HepG2 (cell line): ENCODE measurements around the gene NPC2. TPM values are rescaled to one million over a fixed set of nuclear protein-coding genes. Genes with fewer than 3 reads are reported as not detected.

ENCODE experiments used
- ATAC-seq: fragments of 200-7000 bp; cut with Tn5 transposase; 3 replicates; pipeline ENCODE4 v1.9.1; 2020; ENCODE audit warnings: mild to moderate bottlenecking, moderate library complexity
- BruUV-seq: library from RNA; stranded (reverse); fragments of 400-500 nt; replicated peaks from 2 replicates; lab custom pipeline; 2021; lab: Mats Ljungman, UMichigan
- CTCF ChIA-PET: fragments of 300-600 bp; formaldehyde crosslinking; extraction: SDS; loops from one replicate; lab custom pipeline; 2021; ENCODE audit warnings: low total read pairs, inconsistent platforms, low intra/inter-chr PET ratio; lab: Yijun Ruan, JAX
- POLR2A ChIA-PET: fragments of 350-600 bp; sonication (Branson Sonifier 250); formaldehyde crosslinking; loops from one replicate; lab custom pipeline; 2020; ENCODE audit warnings: antibody characterized with exemption, inconsistent platforms; lab: Yijun Ruan, JAX
- DNase-seq: peaks from one replicate; pipeline ENCODE4 v3.0.0-alpha.2; 2015; ENCODE audit warnings: low spot score
- FAIRE-seq: peaks from 3 replicates; lab custom pipeline; 2011; peaks lifted over from hg19 to GRCh38; lab: Jason Lieb, UNC
- H2AFZ ChIP-seq: one replicate; pipeline ENCODE4 v1.6.1; 2011; ENCODE audit warnings: low read length, inconsistent platforms
- H3K27ac ChIP-seq: fragments of 300-600 bp; 3 replicates; pipeline ENCODE4 v1.8.0; 2011; ENCODE audit warnings: mixed run types, mild to moderate bottlenecking, mixed read lengths, low read length, inconsistent platforms; ENCODE audit not compliant: insufficient read depth; ENCODE audit errors: extremely low read length
- H3K27me3 ChIP-seq, 2 experiments: fragments of 200-600 bp in 1 of 2; 2 replicates in 1 of 2; 3 replicates in 1 of 2; pipeline versions ENCODE4 v1.6.0 to v1.8.0; 2011; ENCODE audit warnings: low read length in 2 of 2, mild to moderate bottlenecking in 2 of 2, moderate library complexity in 2 of 2, inconsistent platforms in 1 of 2; ENCODE audit not compliant: insufficient read depth in 2 of 2, control insufficient read depth in 1 of 2
- H3K36me3 ChIP-seq, 2 experiments: fragments of 200-600 bp in 1 of 2; replicated peaks in 1 of 2; 2 replicates in 1 of 2; 3 replicates in 1 of 2; pipeline versions ENCODE4 v1.5.1 to v1.8.0; 2011; ENCODE audit warnings: low read length in 2 of 2, inconsistent platforms in 1 of 2; ENCODE audit not compliant: insufficient read depth in 2 of 2, control insufficient read depth in 1 of 2
- H3K4me1 ChIP-seq: 2 replicates; pipeline ENCODE4 v1.5.1; 2012; ENCODE audit warnings: low read length, inconsistent platforms; ENCODE audit not compliant: insufficient read depth
- H3K4me2 ChIP-seq: 2 replicates; pipeline ENCODE4 v1.6.0; 2011; ENCODE audit warnings: low read depth, low read length, inconsistent platforms
- H3K4me3 ChIP-seq, 3 experiments: fragments of 200-600 bp in 1 of 3; sonication (generic), shearing (Covaris generic) in 1 of 3; replicated peaks in 1 of 3; 2 replicates each; pipeline ENCODE4 v1.5.1; 2011 to 2016; ENCODE audit warnings: low read length in 3 of 3, inconsistent platforms in 2 of 3, low read depth in 2 of 3, mild to moderate bottlenecking in 2 of 3, control low read depth in 1 of 3, mixed read lengths in 1 of 3; ENCODE audit not compliant: insufficient read depth in 1 of 3
- H3K79me2 ChIP-seq: one replicate; pipeline ENCODE4 v1.6.1; 2011; ENCODE audit warnings: low read length, inconsistent platforms; ENCODE audit not compliant: insufficient read depth
- H3K9ac ChIP-seq: 2 replicates; pipeline ENCODE4 v1.6.0; 2011; ENCODE audit warnings: mild to moderate bottlenecking, low read depth, low read length, inconsistent platforms; ENCODE audit not compliant: insufficient read depth
- H3K9me3 ChIP-seq: 2 replicates; pipeline ENCODE4 v1.5.1; 2012; ENCODE audit warnings: mild to moderate bottlenecking, low read length
- H4K20me1 ChIP-seq: 2 replicates; pipeline ENCODE4 v1.6.0; 2011; ENCODE audit warnings: inconsistent platforms, mild to moderate bottlenecking, low read length, moderate library complexity; ENCODE audit not compliant: insufficient read depth
- BORCS8-MEF2B ChIP-seq: sonication (generic); formaldehyde crosslinking; IDR thresholded peaks from 2 replicates; pipeline ENCODE4 v1.8.0; 2022; ENCODE audit warnings: mild to moderate bottlenecking, missing genetic modification reagents
- KDM2A ChIP-seq: sonication (generic); formaldehyde crosslinking; IDR thresholded peaks from 2 replicates; pipeline ENCODE4 v1.4.0; 2020; ENCODE audit warnings: low read depth, missing genetic modification reagents, borderline replicate concordance
- TOE1 ChIP-seq: sonication (generic); formaldehyde crosslinking; IDR thresholded peaks from 2 replicates; pipeline ENCODE4 v1.4.0; 2020; ENCODE audit warnings: mild to moderate bottlenecking, missing genetic modification reagents
- XRCC5 ChIP-seq: fragments of 200-400 bp; formaldehyde crosslinking; optimal IDR thresholded peaks from 2 replicates; pipeline ENCODE3; 2017; ENCODE audit warnings: mild to moderate bottlenecking, low read length
- ZNF124 ChIP-seq: sonication (generic); formaldehyde crosslinking; IDR thresholded peaks from 2 replicates; pipeline ENCODE4 v1.4.0; 2020; ENCODE audit warnings: missing genetic modification reagents
- ZNF572 ChIP-seq: sonication (generic); formaldehyde crosslinking; IDR thresholded peaks from 2 replicates; pipeline ENCODE4 v1.5.1; 2020; ENCODE audit warnings: mild to moderate bottlenecking, missing genetic modification reagents
- WGBS: methylation state at CpG from one replicate; pipeline ENCODE4 v1.1.6; 2017; ENCODE audit warnings: low lambda C conversion rate; 5-methylcytosine and 5-hydroxymethylcytosine counted together
- in situ Hi-C: cut with HindIII; loops from 2 replicates; pipeline ENCODE4 v1.10.0; 2017; ENCODE audit warnings: low pct_unique_long_range_greater_than_20kb; ENCODE audit not compliant: extremely low pct_ligation_motif_present
- intact Hi-C: fragments of 100-400 bp; cut with micrococcal nuclease; formaldehyde crosslinking; loops from one replicate; pipeline ENCODE4 v1.10.0; 2022; ENCODE audit not compliant: unreplicated experiment
- polyA plus RNA-seq, 8 experiments: library from polyadenylated mRNA; depleted of rRNA in 3 of 8; stranded (reverse) in 7 of 8; unstranded in 1 of 8; fragments of >200 nt; fragmentation: Illumina TruSeq in 4 of 8; extraction: Trizol in 4 of 8; gene quantifications; 2 replicates each; pipeline versions ENCODE4 v1.2.1 to v1.2.3, GENCODE V29; 2011 to 2016; ENCODE audit warnings: low read depth in 4 of 8, missing spikeins in 1 of 8, mixed read lengths in 1 of 8; ENCODE audit not compliant: insufficient read depth in 1 of 8
- total RNA-seq, 5 experiments: library from RNA; depleted of rRNA; stranded (reverse); fragments of >200 nt; fragmentation: Illumina TruSeq; extraction: Trizol; gene quantifications; 2 replicates each; pipeline ENCODE4 v1.2.3, GENCODE V29; 2016; ENCODE audit warnings: low read depth in 1 of 5
- TF ChIP-seq, protein P1 (sequence below): sonication (generic); formaldehyde crosslinking; IDR thresholded peaks from 2 replicates; pipeline ENCODE4 v1.9.0; 2022; ENCODE audit warnings: low read depth, missing genetic modification reagents
- TF ChIP-seq, protein P2 (sequence below): sonication (generic); formaldehyde crosslinking; IDR thresholded peaks from 2 replicates; pipeline ENCODE4 v1.5.1; 2020; ENCODE audit warnings: mild to moderate bottlenecking, missing genetic modification reagents, moderate library complexity
- TF ChIP-seq, protein P3 (sequence below): sonication (generic); formaldehyde crosslinking; IDR thresholded peaks from 2 replicates; pipeline ENCODE4 v1.8.0; 2022; ENCODE audit warnings: missing genetic modification reagents, mild to moderate bottlenecking, inconsistent platforms, borderline replicate concordance
- TF ChIP-seq, protein P4 (sequence below): sonication (generic); formaldehyde crosslinking; IDR thresholded peaks from 2 replicates; pipeline ENCODE4 v1.4.0; 2020; ENCODE audit warnings: mild to moderate bottlenecking, missing genetic modification reagents

Gene NPC2
- total and polyA plus RNA-seq, 2 of the 13 experiments (the other 11 are each of a cell fraction or from before 2014, with no cell fraction given): 132 to 164 TPM

DNA sequence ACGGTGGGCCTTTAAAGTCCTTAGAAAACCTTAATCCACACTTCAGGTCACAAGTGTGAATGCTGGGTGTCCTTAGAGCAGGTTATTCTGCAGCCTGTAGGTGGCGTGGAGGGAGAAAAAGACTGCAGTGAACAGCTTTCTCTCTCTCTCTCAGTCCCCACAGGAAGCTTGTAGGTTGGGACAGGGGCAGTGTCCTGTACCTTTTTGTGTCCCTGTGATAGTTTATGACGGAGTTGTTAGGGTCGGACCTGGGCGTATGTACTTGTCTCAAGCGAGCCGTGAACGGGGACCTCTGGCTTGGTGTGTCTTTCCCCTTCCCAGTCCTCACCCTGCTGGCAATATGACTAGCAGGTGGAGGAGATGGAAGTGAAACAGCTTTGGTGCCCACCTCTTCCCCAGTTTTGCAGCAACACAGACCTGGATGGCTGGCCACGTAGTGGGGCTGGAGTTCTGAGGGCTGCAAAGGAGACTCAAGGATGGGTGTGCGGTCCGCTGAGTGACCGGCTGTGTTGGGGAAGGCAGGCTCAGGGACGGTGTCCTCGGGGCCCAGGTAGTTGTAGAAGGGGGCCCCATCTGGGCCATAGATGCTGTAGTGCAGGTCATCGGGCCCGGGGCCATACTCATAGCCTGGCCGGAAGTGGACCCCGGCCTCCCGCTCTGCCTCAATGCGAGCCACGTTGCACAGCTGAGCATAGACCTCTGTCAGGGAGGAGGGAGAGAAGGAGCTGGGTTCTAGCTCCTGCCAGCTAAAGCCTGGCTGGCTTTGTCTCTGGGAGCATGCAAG, 9.3 kb upstream of the NPC2 start (continued):
- TF ChIP-seq, protein P1, sequence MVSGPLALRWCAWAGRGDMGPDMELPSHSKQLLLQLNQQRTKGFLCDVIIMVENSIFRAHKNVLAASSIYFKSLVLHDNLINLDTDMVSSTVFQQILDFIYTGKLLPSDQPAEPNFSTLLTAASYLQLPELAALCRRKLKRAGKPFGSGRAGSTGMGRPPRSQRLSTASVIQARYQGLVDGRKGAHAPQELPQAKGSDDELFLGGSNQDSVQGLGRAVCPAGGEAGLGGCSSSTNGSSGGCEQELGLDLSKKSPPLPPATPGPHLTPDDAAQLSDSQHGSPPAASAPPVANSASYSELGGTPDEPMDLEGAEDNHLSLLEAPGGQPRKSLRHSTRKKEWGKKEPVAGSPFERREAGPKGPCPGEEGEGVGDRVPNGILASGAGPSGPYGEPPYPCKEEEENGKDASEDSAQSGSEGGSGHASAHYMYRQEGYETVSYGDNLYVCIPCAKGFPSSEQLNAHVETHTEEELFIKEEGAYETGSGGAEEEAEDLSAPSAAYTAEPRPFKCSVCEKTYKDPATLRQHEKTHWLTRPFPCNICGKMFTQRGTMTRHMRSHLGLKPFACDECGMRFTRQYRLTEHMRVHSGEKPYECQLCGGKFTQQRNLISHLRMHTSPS (CRISPR knock-in tag): no peak
- TF ChIP-seq XRCC5: peak; percentile 39

DNA sequence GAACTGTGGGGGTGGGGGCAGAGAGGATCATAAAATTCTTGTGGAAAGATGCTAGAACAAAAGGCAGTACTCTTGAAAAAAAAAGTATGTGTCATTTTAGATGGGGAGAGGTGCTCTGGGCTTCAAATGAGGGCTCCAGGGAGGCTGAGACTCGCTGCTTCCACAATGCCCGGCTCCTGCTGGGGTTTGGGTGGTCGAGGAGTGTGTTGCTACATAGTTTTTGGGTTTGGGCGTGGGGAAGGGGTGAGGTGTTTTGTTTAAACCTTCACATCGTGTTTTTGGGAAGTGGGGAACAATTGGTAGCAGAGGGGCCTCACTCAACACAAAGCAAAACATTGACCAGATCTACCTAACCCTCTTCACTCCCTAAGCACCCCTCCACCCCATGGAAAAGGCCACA, 8.6 kb upstream of the NPC2 start:
- Histone ChIP-seq H3K27me3 (peaks cover 0 to 18% of the 10 kb centered on the region in 2 experiments; a peak in 2 of 5 replicates), H3K4me2 (no peak overlapping the region), H4K20me1 (no peaks in the 10 kb centered on the region), H3K9ac (no peak overlapping the region), H3K27ac (no peak overlapping the region), H3K4me1 (no peaks in the 10 kb centered on the region), H3K4me3 (no peak overlapping the region), H2AFZ (no peak overlapping the region), H3K9me3 (no peaks in the 10 kb centered on the region), H3K36me3 (no peaks in the 10 kb centered on the region), H3K79me2 (no peaks in the 10 kb centered on the region)
- intact Hi-C loops (loop anchor here (5.0 kb wide), 2 partner anchors 111 to 301 kb away; partner anchors contain the start of gene LTBP2), in situ Hi-C loops (no loop called here)
- no TSS peak for BruUV-seq
- no peak for FAIRE-seq
- no peak for ATAC-seq
- ChIA-PET POLR2A (interaction anchor here (1.0 kb wide), 1 partner anchor 8 kb away, joined by 3 read pairs; the partner anchor contains the start of genes ISCA2 and NPC2), CTCF (interaction anchor here (2.7 kb wide), 1 partner anchor 111 kb away, joined by 7 read pairs; the partner anchor contains the start of gene LTBP2)
- DNase-seq: no peak
- WGBS: 66% methylated on average over 5 of the region's 5 CpGs
- TF ChIP-seq, protein P2, sequence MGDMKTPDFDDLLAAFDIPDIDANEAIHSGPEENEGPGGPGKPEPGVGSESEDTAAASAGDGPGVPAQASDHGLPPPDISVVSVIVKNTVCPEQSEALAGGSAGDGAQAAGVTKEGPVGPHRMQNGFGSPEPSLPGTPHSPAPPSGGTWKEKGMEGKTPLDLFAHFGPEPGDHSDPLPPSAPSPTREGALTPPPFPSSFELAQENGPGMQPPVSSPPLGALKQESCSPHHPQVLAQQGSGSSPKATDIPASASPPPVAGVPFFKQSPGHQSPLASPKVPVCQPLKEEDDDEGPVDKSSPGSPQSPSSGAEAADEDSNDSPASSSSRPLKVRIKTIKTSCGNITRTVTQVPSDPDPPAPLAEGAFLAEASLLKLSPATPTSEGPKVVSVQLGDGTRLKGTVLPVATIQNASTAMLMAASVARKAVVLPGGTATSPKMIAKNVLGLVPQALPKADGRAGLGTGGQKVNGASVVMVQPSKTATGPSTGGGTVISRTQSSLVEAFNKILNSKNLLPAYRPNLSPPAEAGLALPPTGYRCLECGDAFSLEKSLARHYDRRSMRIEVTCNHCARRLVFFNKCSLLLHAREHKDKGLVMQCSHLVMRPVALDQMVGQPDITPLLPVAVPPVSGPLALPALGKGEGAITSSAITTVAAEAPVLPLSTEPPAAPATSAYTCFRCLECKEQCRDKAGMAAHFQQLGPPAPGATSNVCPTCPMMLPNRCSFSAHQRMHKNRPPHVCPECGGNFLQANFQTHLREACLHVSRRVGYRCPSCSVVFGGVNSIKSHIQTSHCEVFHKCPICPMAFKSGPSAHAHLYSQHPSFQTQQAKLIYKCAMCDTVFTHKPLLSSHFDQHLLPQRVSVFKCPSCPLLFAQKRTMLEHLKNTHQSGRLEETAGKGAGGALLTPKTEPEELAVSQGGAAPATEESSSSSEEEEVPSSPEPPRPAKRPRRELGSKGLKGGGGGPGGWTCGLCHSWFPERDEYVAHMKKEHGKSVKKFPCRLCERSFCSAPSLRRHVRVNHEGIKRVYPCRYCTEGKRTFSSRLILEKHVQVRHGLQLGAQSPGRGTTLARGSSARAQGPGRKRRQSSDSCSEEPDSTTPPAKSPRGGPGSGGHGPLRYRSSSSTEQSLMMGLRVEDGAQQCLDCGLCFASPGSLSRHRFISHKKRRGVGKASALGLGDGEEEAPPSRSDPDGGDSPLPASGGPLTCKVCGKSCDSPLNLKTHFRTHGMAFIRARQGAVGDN (CRISPR knock-in tag): no peak
- TF ChIP-seq, protein P3, sequence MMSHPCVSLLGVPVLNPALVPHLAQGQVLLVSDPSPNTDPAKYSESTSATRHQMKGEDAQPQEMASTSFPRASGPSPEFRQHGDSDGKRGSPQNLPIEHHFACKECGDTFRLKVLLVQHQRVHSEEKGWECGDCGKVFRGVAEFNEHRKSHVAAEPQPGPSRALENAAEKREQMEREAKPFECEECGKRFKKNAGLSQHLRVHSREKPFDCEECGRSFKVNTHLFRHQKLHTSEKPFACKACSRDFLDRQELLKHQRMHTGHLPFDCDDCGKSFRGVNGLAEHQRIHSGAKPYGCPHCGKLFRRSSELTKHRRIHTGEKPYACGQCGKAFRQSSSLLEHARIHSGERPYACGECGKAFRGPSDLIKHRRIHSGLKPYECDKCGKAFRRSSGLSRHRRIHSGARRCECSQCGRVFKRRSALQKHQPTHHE (CRISPR knock-in tag): no peak
- TF ChIP-seq, protein P4, sequence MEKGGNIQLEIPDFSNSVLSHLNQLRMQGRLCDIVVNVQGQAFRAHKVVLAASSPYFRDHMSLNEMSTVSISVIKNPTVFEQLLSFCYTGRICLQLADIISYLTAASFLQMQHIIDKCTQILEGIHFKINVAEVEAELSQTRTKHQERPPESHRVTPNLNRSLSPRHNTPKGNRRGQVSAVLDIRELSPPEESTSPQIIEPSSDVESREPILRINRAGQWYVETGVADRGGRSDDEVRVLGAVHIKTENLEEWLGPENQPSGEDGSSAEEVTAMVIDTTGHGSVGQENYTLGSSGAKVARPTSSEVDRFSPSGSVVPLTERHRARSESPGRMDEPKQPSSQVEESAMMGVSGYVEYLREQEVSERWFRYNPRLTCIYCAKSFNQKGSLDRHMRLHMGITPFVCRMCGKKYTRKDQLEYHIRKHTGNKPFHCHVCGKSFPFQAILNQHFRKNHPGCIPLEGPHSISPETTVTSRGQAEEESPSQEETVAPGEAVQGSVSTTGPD (CRISPR knock-in tag): no peak
- TF ChIP-seq ZNF124 (CRISPR knock-in tag): no peak
- TF ChIP-seq KDM2A: peak; percentile 2; the same call in 1 of the 2 replicates
- TF ChIP-seq BORCS8-MEF2B (CRISPR knock-in tag): no peak
- TF ChIP-seq ZNF572 (CRISPR knock-in tag): no peak
- no peak for TF ChIP-seq TOE1 (CRISPR knock-in tag)
